Activated naive CD4-positive, alpha-beta T cell (primary cell): ENCODE results near the gene SLC9A9.
"Not testable (repeated sequence)": the region's sequence is repeated elsewhere in the genome, so short reads cannot be mapped to it uniquely, and the experiment has no call there.

ENCODE experiments used
- DNase-seq, 4 experiments: peaks; one replicate each; lab custom pipeline; 2025; lab: John Stamatoyannopoulos, UW

Gene SLC9A9

DNA sequence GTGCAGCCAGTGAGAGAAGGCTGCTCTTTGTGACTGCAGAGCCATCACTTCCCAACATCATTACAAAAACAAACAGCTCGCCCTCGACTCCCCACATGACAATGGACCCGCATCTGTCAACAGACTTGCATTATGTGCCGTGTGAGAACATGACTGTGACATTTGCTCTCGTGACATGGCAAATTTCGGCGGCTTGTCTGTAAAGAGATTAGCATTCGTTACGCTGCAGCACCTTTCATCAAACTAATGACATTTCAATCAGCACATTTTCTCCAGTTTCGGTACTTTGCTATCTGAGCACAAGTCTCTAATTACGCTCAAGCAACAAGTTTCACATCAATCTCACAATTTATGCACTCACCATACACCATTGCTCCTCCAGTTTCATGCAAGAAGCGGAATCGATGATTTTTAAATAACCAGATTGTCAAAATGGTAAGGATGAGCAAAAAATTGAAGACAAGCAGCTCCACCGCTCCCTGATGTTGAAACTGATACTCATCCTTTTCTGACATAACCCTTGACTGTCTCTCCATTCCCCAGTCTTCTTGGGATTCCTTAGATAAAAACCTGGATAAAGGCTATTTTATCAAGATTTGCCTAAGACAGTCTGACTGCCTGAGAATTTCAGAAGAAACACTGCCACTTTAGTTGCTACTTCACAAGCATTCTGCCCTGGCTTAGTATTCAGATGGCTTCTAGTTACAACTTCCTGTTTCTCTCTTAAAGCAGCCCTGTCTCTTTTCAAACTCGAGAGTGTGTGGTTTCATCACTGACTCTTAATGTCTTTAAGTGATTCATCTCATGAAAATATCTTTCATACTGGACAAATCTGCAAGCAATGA, at the start of gene SLC9A9:
Gene SLC9A9 (minus strand): TSS at position 682 of the 845 bp plus-strand sequence. CDS start 146 bp downstream, at position 536.
- DNase-seq = no peak

DNA sequence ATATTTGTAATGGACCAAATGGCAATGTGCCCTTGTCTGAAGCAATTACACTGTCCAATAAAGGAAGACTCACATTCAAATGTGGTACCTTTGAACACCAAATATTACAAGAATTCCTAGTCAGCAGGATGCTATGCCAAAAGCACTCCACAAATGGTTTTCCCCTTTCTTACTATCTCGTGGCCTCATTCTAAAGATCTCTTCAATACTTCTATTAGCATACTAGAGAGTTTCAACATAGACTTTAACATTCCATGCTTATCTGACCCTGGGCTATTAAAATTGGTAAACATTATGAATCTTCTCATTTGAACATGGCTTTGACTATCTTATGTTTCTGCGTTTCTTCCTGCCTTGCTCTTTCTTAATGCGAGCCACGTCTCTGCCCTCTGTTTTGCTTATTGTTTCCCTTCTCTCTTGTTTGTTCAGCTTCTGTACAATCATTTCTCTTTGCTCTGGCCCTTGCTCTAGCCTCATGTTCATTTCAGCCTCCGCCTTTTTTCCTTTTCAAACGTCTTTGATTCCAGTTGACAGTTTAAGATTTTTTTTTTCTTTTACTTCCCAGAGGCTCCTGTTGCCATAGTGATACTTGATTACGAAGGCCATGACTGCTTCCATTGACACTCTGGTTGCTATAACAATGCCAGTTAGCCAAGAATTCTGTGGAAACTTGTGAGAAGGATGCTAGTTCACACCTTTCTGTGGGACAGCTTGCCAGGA, 49.5 kb upstream of the SLC9A9 start:
- no peak for DNase-seq

DNA sequence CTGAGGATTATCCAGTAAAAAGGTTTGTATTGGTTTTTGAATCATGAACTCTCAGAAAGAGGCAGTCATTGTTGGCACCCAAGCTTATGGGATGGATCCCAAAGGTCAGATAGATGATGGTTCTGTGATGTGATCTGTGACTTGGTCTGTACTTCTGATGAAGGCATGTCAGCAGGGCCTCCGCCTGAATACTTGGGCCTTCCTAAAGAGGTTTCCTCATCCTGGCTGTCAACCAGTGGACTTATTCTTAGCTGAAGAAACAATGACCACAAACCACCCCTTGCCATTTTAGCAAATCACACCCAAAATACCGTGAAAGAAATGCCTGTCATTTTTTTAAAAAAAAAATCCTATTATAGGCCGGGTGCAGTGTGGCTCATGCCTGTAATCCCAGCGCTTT, 48.2 kb upstream of the SLC9A9 start:
- DNase-seq = no peak

DNA sequence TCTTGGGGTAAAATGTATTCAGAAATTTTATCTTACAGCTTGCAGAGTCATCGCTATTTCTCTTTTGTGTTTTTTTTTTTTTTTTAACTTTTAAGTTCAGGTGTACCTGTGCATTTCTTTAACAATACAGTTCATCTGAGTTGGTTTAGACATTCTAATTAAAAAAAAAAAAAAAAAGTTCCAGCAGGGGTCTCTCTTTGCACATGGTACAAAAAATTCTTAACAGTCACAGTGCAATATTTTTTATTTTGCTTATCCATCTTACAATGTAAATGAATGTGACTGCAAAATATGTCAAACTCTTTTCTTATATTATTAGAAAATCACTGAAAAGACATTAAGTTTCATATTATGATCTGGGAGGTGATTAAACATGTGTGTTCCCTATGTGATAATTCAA, 47.5 kb upstream of the SLC9A9 start:
- no peak for DNase-seq

DNA sequence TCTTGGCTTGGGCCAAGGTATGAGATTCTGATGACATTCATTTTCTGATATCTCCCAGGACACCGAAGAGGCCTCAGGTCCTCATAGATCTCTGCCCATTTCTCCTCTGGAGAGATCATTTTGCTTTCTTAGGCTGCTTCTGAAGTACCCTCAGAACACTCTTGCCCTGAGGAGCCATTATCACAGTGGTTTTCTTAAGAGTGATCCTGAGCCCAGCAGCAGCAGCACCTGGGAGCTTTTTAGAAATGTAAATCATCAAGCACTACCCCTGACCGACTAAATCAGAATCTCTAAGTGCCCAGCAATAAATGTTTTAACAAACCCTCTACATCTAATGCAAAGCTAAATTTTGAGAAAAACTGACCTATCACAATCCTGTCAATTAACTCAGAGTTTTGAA, 40.6 kb upstream of the SLC9A9 start:
- no peak for DNase-seq

DNA sequence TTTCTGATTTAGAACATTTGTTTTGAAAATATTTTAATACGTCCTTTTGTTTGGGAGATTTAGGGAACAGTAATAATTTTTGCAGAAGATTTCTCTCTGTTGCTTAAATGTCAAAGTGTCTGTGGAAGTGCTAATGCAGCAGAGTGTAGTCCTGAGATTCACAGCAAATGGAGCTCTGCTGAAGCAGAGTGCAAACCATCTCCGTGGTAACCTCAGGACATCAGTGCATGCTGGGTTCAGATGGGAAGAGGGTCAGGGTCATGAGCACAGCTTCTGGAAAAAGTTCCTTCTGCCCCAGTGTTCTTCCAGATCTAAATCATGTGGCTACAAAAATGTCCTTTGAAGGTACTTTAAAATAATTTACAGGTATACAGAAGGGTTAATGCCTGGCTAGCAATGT, 39.9 kb upstream of the SLC9A9 start:
- no peak for DNase-seq

DNA sequence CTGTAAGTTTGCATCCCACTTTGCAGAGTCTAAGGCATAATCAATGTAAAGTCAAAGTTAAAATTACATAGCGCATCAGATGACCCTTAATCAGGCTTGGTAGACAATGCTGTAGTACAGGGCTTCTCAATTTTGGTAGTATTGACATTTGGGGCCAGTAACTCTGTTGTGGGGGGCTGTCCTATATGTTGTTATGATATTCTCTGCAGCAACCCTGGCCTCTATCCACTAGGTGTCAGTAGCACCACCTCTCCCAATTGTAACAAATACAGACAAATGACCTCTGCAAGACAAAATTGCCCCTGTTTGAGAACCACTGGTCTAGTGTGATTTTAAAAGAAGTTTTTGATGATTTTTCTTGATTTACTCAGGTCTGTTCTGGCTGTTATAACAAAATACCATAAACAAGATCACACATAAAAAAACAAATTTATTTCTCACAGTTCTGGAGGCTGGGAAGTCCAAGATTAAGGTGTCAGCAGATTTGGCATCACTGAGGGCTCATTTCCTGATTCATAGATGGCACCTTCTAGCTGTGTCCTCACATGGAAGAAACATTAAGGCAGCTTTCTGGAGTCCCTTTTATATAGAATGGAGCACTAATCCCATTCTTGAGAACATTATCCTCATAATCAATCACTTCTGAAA, 37.6 kb upstream of the SLC9A9 start:
- DNase-seq = no peak

DNA sequence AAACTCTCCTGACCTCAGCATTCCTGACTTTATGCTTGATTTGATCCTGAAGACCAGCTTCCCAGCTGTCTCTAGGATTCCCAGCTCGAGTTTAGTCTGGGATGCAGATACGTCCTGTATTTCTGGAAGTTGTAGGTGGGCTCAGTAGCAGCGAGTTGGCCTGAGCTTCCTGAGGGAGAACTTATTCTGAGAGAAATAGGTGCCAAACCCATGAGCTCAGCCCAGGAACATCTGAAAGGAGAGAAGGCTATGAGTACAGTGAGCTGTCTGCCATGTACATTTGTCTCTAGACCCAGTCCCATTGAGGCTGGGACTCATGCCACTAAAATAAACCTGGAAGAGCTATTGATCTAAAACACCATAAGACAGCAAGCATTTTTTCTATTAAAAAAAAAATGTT, 36.6 kb upstream of the SLC9A9 start:
- DNase-seq = no peak

DNA sequence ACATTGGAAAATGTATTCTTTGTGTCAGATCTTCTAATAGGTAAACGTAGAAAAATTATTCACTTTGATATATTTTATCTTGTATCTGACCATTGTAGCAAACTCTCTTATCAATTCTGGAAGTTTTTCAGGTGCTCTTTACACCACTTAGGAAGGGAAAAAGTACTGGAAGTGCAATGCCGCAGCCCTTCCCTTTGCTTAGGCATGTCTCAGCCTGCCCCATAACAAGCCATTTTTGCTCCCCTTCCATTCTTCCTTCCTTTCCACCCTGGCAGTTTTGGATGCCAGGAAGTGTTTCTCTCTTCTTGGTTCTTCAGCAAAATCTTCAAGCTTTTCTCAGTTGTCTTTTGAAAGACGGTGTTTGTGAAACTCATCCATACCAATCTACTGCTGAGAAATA, 34.9 kb upstream of the SLC9A9 start:
- no peak for DNase-seq

DNA sequence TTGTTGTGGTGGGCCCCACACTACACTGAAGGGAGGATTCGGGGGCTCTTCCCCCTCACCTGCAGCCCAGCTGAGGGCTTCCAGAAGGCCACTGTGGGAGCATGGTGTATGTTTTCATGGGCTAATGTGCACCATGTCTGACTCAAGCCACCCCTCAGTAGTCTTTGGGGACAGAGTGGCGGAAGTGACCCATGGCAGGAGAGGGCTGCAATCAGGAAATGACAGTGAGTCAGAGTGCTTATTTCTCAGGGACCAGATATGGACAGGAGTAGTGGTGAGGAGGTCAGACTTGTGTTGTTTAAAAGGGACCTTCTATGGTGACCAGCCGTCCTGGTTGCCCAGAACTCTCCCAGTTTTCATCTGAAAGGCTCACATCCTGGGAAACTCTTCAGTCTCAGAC, 32.8 kb upstream of the SLC9A9 start:
- DNase-seq = no peak

DNA sequence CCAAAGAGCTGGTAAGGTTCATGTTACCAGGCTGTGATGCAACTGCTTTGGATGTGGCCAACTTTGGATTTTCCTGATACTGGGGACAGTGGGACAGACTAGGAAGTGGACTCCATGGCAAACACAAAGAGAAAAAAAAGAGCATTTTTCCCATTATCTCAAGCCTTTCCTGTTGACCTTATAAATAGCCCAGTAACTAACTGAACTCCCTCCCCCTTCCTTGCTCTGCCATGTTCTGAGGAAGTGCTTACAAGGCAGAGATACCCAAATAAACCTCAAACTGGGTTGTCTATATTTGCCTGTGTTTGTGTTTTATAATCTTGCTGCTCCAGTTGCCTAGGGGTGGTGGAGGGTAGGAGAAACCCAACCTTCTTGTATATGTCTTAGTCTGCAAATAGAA, 27.3 kb upstream of the SLC9A9 start:
- no peak for DNase-seq

DNA sequence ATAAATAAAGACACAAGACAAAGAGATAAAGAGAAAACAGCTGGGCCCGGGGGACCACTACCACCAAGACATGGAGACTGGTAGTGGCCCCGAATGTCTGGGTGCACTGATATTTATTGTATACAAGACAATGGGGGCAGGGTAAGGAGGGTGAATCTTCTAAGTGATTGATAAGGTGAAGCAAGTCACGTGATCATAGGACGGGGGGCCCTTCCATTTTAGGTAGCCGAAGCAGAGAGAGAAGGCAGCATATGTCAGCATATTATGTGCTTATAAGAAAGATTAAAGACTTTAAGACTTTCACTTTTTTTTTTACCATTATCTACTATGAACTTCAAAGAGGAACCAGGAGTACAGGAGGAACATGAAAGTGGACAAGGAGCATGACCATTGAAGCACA, 25.3 kb upstream of the SLC9A9 start:
- not testable (repeated sequence) for DNase-seq

DNA sequence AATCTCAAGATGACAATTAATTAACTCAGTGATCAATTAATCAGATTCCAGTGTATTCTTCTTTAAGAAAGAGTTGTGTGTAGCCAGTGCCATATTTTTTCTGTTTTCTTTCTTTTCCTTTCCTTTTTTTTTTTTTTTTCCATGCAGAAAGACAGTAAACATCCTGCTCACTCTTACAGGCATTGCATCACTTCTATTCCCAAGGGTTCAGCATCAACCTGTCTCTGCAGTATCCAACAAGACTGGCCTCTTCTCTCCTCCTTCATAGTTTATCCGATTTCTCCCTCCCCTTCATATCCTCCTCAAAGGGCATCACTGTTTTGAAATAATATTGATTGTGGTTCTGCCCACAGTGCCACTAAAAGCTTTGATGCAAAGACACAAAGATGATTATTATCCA, 17.0 kb upstream of the SLC9A9 start:
- no peak for DNase-seq

DNA sequence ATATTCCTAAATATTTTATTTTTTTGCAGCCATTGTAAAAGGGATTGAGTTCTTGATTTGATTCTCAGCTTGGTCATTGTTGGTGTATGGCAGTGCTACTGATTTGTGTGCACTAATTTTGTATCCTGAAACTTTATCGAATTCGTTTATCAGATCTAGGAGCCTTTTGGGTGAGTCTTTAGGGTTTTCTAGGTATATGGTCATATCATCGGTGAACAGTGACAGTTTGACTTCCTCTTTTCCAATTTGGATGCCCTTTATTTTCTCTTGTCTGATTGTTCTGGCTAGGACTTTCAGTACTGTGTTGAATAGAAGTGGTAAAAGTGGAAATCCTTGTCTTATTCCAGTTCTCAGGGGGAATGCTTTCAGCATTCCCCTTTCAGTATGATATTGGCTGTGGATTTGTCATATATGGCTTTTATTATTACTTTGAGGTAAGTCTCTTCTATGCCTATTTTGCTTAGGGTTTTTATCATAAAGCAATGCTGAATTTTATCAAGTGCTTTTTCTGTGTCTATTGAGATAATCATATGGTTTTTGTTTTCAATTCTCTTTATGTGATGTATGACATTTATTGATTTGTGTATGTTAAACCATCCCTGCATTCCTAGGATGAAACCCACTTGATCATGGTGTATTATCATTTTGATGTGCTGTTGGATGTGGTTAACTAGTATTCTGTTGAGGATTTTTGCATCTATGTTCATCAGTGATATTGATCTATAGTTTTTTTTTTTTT, 11.4 kb upstream of the SLC9A9 start:
- DNase-seq = no peak

DNA sequence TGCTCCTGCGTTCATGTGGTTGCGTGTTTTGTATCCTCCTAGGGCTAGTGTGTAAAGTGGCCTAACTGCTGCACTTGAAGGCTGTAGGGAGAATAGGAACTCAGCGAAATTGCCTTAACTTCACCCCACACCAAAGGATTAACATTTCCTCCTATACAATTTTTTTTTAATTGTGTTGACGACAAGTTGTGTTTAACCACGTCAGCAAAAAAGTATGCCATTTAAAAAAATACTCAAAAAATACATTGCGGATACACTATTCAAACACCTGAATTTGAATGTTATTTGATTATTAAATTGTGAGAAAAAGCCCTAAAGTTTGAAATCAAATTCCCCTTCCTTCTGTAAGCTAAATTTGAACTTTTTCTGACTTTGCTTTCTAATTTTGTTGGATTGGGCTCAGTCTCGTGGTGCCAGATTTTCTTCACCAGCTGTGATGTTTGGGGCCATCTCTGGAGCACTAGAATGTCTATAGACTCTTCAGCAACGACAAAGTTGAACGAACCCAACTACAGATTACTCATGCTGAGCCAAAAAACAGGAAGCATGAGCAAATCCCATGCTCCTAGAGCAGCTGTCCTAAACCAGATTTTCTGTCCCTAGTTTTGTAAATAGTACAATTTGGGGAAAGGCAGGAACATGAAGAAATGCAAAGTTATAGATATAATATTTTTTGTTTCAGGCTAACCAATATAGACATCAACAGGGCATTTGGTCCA, 8.1 kb upstream of the SLC9A9 start:
- no peak for DNase-seq

DNA sequence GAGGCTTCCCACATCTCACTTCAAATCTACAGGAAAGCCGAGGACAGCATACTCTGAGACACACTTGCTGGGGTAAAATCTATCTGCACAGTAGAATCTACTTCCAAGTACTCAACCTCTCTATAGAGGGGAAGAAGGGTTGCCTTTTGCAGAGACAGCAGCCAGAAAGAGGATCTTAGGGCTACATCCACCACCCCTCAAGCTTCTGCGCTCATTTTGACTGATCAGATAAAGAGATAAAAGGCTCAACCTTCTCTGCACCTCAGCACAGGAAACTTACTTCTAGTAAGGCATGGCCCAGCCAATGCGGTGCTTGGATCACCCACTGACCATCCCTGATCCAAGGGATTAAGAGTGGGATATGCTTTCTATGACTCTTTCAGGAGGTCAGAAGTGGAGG, 6.9 kb upstream of the SLC9A9 start:
- DNase-seq = peak in 1 of 4 experiments; percentile 5

DNA sequence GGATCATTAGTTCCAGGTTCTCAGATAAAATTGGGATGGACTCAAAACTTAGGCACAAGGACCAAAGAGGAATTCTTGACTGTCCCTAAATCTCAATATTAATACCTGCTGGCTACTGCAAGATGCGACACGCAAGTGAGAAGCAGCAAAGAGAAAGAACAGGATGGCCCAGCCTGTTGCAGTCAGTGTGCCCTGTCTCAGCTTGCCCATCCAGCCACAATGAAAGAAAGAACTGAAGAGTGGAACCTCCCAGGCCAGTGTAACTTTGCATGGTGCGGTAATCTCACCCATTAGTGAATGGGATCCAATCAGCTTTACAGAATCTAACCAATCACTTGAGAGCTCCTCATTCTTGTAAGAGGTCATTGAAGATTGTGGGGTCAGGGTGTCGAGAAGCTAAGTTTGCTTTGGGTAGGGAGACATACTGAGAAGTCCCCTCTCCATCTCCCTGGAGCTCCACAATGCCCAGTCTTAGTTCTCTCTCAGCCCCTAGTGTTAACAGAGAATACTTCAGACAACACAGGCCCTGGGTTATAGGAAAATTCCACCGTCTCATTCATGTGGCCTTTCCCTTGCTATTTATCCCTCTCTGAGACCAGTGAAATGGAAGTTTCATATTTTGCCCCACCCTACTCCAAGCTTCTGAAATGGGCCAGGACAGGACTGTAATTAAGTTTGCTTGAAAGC, 3.2 kb upstream of the SLC9A9 start:
- DNase-seq = no peak

DNA sequence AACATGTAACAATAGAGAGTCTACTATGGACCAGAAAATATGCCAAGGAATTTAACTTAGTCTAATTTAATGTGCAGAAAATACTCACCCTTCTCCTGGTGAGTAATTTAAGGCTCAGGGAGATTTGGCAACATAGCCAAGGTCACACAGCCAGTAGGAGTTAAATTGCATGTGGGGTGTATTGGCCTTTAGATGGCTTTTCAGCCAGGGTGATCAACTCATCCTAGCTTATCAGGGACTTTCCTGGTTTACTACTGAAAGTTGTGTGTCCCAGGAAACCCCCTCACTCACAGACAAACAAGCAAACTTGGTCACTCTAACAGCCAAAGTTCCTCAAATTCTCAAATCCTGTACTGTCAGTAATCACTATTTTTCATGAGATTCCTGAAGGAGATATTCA, 2.6 kb upstream of the SLC9A9 start:
- DNase-seq = no peak

DNA sequence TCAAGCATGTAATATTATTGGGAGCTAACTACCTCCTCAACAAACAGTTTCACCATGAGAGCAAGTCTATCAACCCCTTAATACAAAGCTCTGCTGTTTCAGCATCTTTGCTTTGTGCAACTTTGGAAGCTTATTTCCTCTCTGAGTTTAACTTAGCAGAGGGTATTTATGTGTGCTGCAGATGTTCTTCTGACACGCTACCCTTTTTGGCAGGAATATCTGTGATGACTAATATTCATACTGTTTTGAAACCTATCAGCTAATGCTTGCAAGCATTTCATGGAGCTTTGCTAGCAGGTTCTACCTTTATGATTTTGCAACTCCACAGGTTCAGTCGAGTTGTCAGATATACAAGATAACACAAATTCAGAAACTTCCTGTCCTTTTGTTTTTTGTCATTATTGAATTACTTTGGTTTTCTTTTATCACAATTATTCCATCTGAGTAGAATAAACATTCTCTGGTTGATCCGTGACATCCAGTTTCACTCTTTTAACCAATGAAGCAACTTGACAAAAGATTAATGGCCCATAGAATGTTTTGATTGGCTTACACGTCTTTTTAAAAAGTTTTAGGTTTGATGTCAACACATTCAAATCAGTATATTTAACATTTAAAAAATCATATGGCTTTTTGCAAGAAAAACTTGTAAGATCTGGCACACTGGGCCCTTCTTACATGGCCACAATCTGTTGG, 1.7 kb upstream of the SLC9A9 start:
- no peak for DNase-seq

DNA sequence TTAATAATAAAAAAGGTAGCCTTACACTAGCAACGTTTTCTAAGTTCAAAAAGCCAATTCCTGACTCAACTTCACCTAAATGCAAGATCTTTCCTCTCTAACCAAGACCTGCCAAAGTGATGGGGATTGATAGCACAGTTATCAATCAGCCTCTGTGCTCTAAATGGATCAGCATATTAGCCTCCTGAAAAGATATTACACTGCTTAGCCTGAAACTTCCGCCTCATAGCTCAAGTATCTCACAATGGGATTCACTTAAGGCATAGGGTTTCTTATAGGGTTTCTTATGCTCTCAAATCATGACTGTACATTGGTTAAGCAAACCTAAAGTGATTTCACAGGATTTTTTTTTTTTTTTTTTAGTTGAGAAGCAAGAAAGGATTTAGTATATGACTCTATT, 436 bp upstream of the SLC9A9 start:
- DNase-seq = no peak
